Left lobe of liver (tissue), 2 donors: ENCODE measurements around the gene MAB21L3. TPM values are rescaled to one million over a fixed set of nuclear protein-coding genes. Genes with fewer than 3 reads are reported as not detected.

Source experiments
- ATAC-seq: fragments of 200-7000 bp; cut with Tn5 transposase; one replicate; pipeline ENCODE4 v1.9.1; 2020; ENCODE audit warnings: mild to moderate bottlenecking, moderate library complexity
- DNase-seq: peaks from one replicate; pipeline ENCODE4 v3.0.0-alpha.2; 2020; ENCODE audit warnings: low spot score
- total RNA-seq: library from RNA; stranded (reverse); gene quantifications from one replicate; pipeline ENCODE4 v1.2.1, GENCODE V29; 2021
- donor health status: DM: no; HTN: no; CAD: no; lungs with moderate emphysema.
- donor health status: DM: no; HTN: yes; CAD: no.

MAB21L3 gene
- total RNA-seq, result 0.63 TPM

DNA sequence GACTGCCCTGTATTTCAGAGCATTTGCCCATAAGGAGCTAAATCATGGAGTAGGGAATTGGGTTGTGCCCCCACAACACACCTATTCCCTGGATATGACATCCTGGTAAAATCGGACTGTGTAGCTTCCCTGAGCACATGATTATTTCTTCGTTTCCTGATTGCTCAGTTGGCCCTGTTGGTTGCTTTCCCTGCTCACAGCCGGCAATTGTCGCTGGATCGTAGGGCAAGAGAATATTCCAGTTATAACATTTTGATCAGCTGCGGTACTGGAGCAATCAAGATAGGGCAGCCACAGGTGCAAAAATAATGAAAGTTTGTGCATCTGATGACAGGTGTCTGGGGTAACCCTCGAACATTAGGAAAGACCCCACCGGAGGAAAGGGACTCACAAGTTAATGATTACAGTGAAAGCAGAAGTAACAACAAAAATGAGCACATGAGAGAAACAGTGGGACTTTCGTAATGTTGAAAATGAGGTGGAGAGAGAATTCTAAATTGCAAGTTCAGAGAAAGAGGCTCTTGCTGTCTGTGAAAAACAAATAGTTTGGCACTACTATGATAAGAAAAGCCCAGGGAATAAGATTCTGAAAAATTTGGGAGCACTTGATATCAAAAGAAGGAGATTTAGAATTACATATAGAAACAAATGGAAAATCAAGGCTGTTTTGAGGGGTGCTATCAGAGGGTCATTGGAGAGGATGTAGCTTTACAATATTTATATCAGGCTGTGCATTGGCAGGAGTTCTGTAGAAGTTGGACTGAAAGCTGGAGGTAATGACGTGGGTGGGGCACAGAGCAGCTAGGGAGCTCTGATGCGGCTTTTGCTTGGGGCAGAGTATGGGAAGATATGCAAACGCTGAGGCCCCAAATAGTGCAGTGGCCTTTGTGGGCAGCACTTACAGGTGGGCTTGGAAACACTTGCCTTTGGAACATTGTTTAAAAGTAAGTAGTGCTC lies at the start of gene MAB21L3:
Gene MAB21L3 (plus strand): TSS at position 833 of the 957 bp plus-strand sequence. CDS start 1,217 bp downstream, outside the sequence.
- peak; percentile 62 for ATAC-seq
- DNase-seq, result no peak

DNA sequence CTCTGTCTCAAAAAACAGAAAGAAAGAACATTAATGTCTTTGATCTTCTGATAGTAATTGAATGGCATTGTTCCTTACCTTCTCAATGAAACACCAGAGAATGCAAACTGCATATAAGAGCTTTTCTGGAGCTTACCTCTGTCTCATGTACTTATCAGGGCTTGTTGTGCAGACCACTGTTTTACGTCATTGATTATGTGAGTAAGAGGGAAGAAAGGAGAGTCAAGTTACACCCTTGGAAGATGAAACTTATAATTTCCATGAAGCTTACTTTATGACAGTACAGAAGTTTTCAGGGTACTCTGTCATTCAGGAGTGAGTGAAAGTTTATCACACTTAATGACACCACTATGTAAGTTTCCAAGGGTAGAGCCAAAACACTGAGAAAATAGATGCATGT lies 49.0 kb upstream of the MAB21L3 start:
- DNase-seq, result no peak

DNA sequence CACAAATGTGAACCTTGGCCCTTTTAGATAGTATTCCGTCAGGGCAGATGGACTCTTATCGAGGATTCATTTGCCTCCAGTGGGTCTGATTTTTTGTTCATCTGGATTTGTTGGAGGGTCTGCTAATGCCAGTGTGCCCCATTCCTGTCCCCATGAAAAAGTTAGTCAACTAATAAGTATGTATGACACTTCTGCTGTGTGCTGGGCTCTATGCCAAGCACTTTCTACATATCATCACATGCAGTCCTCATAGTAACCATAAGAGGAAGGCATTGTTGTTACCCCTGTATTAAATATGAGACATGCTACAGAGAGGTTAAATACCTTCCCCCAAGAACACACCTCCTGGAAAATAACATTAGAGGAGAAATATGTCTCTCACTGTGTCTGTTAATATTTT lies 46.6 kb upstream of the MAB21L3 start:
- DNase-seq, result no peak
- no peak for ATAC-seq

More for the DNA sequence above, 49.0 kb upstream of the MAB21L3 start:
- ATAC-seq, result no peak

DNA sequence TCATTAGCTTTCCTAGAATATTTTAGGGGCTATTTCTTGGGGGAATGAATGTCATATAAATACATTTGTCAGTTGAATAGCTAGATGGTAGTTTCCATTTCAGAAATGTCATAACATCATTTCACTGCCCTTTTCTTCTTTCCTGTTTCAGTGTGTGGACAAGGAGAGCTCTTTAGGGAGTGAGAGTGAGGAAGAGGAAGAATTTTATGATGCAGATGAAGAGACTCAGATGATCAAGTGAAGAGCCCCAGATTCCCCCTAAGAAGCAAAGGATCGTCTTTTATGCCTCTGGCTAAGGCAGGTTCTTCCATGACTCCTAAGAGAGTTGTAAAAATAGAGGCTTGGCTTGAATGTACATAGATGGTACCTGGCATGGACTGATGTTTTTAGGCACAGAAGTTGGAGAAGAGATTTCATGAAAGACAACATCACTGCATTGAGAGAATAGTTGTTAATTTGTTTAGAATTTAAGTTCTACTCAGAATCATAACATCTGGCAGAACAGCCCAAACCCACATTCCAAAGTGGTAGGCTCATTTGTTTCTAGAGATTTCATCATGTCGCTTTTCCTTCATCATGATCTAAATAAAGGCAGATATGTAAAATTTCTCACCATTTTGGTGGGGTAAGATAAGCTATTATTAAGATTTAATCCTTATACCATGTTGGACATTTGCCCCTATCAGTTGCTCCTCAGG lies 44.2 kb upstream of the MAB21L3 start:
- ATAC-seq, result no peak
- DNase-seq, result no peak

DNA sequence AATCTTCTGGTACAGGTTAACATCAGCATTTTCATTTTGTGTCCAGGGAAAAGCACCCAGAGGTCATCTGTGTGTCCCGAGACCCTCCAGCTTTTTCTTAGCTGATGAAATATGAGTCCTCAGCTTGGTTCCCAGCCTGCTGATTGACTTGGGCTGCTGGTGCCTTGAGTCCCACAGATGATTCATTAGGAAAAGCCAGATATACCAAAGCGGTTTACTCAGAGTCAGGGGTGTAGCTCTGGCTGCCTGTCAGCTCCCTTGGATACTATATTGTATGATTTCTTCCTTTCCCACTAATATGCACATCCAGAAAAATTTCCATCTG lies 43.7 kb upstream of the MAB21L3 start:
- DNase-seq (no peak), ATAC-seq (no peak)

DNA sequence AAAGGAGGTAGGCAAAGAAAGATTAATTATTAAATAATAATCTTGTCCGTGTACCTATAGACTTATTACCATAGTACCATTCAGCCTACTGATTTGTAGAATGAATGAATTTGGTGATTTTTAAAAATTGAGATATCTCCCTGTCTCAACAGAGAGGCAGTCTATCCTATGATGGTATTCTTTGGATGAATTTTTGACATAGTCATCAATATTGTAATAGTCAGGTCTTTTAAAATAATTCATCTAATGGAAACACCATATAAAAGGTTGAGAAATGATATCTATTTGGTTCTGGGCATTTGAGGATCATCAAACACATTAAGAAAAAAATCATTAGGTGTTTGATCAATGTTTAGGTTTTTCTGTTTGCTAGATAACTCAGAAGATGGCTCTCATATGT lies 35.6 kb upstream of the MAB21L3 start:
- DNase-seq (no peak), ATAC-seq (no peak)

DNA sequence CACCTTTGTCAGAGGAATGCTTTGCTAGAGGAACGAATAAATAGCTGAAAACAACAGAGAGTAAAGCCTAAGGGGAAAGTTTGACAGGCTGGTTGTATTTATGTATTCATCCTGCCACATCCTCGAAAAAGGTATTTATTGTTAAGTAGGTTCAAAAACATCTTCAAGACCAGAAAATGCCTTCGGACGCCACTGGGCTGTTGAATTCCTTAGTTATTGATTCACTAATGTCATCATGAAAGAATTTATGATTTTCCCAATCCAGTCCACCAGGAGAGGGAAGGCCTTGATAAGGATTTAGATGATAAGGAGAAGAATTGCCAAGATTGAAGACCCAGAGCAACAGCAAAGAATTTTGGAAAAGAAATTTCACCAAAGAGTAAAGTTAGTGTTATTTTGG lies 35.2 kb upstream of the MAB21L3 start:
- no peak for ATAC-seq

DNA sequence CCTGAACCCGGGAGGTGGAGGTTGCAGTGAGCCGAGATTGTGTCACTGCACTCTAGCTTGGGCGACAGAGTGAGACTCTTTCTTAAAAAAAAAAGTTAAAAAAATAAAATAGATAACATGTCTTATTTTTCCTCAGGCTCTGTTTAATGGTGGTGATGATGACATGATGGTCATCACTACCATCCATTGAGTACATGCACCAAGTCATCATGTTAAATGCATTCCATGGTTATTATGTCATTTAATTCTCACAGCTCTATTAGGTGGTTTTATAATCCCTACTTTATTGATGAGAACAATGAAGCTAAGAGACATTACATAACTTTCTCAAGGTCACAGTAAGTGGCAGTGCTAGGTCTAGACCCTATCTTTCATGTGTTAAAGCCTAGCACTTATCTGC lies 34.4 kb upstream of the MAB21L3 start:
- no peak for DNase-seq

More for the DNA sequence above, 35.2 kb upstream of the MAB21L3 start:
- no peak for DNase-seq

DNA sequence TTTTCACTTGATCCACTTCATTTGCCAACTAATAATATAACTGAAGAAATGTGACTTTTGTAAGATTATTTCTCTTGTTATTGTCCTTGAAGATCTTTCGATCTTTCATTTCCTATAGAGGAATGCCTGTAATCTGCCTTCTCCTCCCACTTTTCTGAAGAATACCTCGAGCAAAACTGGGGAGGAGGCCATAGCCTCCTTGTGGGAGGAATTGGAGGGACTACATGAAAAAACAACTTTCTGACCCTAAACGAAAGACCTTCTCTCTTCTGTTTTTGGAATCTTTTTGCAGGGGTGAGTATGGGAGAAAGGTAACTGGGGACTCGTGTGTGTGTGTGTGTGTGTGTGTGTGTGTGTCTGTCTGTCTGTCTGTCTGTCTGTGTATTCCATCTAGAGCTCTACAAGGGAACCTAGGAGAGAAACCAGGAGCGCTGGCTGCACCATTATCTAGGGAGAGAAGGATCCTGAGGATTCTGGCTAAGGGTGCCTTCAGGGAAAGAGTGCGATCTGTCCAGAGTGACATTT lies 32.4 kb upstream of the MAB21L3 start:
- no peak for ATAC-seq
- DNase-seq, result no peak

More for the DNA sequence above, 34.4 kb upstream of the MAB21L3 start:
- ATAC-seq, result no peak

DNA sequence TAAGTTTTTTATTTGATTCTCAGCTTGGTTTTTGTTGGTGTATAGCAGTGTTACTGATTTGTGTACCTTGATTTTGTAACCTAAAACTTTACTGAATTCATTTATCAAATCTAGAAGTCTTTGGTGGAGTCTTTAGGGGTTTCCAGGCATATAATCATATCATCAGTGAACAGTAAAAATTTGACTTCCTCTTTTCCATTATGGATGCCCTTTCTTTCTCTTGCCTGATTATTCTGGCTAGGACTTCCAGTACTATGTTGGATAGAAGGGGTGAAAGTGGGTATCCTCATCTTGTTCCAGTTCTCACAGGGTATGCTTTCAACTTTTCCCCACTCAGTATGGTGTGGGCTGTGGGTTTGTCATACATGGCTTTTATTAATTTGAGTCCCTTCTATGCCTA lies 23.6 kb upstream of the MAB21L3 start:
- DNase-seq, result no peak
- no peak for ATAC-seq

DNA sequence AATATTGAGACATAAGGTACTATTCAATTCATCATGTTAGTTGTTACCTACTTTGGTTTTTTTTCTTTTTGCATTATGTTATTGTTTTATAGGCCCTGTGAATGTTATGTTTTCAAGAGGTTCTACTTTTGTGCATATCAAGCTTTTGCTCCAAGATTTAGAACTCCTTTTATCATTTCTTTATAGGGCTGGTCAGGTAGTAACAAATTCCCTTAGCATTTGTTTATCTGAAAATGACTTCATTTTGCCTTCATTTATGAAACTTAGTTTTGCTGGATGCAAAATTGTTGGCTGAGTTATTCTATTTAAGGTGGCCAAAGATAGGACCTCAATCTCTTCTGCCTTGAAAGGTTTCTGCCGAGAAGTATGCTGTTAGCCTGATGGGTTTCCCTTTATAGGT lies 21.3 kb upstream of the MAB21L3 start:
- no peak for ATAC-seq
- DNase-seq, result no peak

DNA sequence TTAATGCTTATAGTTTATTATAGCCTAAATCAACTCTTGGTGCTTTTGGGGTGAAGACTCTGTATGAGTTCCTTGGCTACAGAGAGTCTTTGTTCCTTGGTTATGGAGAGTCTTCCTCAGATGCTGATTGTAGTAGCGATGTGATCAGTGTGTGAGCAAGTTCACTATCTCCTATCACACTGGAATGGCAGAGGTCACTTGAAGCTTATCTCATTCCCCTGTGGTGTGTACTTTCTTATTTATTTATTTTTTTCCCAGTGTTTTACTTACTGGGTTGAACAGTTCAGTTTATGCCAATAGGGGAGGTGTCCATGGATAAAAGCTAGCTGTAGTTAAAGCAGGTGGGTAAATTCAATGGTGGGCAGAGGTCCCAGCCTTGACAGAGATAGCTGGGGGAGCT lies 20.1 kb upstream of the MAB21L3 start:
- no peak for DNase-seq

DNA sequence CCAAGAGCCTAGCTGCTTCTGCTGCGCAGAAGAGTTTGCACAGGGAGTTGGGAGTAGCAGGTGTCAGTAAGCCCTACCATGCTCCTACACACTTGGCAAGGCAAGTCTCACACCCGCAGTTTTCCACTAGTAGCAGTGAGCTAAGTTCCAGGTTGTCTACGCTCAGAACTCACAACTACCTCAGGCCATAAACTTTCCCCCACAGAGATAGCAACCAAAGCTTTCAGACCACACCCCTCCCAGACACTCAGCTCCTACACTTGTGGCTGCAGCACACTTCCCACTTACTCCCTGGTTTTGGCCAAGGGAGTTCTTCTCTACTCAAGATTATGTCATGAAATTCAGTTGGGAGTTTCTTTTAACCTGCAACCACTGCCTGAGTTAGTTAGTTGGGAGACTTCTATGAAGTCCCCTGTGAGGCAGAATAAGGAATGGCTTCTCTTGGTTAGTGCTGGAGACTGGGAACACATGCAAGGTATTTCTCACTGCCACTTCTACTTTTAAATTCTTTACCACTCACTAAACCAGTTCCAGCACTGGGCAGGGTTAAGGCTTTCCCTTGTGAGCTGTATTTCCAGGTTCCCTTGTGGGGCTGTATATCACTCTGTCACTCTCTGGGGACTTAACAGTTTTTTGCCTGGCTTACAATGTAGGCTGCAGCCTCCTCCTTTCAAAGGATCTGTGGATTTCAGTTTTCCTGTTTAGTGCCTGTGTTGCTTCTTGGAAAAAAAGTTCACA lies 18.3 kb upstream of the MAB21L3 start:
- DNase-seq, result no peak
- ATAC-seq, result no peak

More for the DNA sequence above, 20.1 kb upstream of the MAB21L3 start:
- ATAC-seq, result no peak

DNA sequence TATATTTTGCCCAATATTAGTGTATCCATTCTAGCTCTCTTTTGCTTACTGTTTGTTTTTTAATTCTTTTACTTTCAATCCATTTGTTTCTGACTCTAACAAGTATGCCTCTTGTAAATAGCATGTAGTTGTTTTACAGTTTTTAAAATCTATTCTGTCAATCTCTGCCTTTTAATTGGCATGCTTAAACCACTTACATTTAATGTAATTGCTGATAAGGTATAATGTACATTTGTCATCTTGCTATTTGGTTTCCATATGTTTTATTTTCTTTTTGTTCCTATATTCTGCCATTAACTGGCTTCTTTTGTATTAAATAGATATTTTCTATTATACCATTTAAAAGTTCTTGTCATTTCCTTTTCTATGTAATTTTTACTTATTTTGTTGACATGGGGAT lies 16.2 kb upstream of the MAB21L3 start:
- DNase-seq (no peak), ATAC-seq (no peak)

DNA sequence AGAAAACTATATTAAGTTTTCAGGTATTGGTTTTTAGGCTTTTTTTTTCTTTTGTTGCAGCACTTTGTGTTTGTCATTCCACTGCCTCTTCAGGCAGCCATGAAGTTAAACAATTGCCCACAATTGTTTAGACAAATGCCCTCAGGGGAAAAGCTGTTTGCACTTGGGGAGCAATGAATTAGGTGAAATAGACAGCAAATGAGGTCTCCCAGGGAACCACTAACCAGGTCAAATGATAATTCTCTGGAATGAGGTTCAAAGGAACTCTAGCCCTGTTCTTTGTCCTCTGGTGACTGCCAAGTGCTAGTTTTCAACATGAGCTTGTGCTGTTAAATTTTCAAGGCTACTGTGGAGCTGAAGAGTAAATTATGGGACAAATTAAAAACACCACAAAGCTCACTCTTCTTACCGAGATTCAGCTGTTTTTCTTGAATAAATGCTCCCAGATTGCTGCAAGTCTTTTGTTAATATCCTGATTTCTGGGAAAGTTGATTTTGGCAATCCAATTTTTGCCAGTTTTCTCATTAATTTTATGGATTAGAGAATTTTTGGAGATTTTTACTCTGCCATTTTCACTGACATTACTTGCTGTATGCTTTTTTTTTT lies 15.1 kb upstream of the MAB21L3 start:
- ATAC-seq (peak; percentile 81), DNase-seq (no peak)

DNA sequence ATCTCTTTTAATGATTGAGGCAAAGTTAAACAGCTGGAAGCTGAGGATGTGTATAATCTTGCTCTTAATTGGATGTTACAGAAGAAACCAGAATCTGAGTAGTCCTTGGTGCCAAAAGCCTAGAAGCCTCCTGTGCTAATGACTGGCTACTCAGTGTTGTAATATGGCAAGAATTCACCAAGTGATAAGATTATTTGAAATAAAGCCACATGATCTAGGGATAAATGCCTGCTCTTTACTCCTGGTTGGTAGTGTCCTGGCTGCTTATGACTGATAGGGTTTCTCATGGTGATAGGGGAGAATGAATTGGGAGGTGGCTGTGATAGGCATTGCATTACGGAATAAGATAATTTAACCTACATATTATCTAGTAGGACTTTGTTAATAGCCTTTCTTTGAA lies 13.6 kb upstream of the MAB21L3 start:
- peak; percentile 71 for ATAC-seq
- DNase-seq, result no peak

DNA sequence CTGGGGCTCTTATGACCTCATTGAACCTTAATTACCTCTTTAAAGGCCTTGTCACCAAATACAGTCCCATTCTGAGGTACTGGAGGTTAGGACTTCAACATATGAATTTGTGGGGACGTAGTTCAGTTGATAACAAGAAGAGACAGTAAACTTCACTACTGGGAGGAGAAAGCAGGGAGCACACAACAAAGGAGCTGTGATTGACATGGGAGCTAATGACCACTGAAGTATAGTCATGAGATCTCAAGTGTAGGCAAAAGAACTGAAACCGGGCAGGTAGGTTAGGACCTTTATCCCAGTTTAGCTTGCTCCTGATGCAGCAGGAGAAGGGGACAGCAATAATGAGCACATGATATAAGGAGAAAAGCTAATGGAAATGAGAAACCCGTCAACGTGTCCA lies 11.8 kb upstream of the MAB21L3 start:
- ATAC-seq (no peak), DNase-seq (no peak)

DNA sequence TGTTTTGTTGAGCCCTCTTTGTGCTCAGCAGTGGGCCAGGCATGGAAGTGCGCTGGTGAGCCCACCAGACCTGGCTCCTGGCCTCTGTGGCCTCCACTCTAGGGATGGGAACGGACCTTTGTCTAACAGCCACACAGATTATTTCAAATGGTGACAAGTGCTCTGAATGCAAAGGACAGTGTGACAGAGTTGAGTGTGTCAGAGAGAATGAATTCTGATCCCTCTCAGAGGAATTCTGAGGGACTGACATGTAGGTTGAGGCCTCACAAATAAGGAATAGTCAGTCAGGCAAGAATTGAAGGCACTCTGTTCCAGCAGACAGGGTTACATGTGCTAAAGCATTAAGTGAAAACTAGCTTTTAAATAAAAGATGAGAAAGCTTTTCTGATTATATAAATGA lies 11.3 kb upstream of the MAB21L3 start:
- DNase-seq, result no peak
- ATAC-seq, result no peak

DNA sequence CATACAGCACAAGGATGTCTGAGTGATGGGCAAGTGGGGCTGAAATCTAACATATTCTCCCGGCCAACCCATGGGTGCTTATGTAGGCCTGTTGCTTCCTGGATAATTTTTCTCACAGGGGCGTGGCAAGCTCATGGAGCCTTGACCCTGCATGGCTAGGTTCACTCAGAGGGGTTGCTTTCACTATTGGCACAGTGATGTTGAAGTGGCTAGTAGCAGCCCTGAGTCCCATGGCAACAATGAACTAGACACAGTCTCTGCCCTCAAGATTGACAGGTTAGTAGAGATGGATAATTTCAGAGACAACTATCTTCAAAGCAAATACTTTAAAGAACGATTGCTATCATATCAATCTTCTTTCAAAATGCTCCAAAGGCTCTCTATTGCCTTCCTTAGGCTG lies 6.5 kb upstream of the MAB21L3 start:
- ATAC-seq, result no peak
- DNase-seq, result no peak

DNA sequence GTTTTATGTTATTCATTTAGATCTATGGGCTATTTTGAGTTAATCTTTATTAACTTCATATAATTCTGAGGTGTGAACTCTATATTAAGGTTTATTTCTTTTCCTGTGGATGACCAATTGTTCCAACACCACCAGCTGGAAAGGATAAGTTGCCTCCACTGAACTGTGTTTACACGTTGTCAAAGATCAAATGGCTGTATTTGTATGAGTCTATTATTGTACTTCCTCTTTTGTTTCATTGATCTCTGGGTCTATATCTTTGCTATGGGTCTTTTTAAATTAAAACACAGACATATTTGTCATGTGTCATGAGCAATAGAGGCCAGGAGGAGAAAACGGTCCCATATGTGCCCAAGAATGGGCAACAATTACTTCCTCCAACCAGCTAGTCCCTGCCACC lies 5.2 kb upstream of the MAB21L3 start:
- no peak for DNase-seq
- ATAC-seq, result no peak

DNA sequence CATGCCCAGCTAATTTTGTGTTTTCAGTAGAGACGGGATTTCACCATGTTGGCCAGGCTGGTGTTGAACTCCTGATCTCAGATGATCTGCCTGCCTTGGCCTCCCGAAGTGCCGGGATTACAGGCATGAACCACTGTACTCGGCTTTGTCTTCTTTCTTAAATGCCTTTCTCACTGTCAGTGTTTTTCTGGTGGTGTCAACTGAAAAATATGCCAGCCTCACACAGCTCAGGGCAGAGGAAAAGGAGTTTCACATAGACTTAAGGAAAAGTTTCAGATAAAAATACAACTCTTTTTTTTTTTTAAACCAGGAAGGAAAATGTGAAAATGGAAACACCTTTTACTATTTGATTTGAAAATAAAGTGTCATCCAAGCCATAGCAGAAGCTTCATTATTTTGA lies 4.6 kb upstream of the MAB21L3 start:
- DNase-seq (no peak), ATAC-seq (no peak)
